Right lobe of liver (tissue), 4 donors: ENCODE data around the gene EMD.

Experiments used
- POLR2A ChIP-seq: fragments of 450-650 bp; IDR thresholded peaks from one replicate; pipeline ENCODE4 v1.6.1; 2017; ENCODE audit warnings: antibody characterized with exemption, mild to moderate bottlenecking
- TF ChIP-seq, protein P1 (sequence below), 4 donors: fragments of 200-600 bp in 3 of 4; fragments of 450-650 bp in 1 of 4; IDR thresholded peaks; one replicate each; pipeline versions ENCODE4 v1.5.1 to v1.8.0; 2016 to 2022; ENCODE audit warnings: antibody characterized with exemption in 4 of 4, mild to moderate bottlenecking in 2 of 4
- donor health status: DM: no; HTN: no; CAD: no.
- donor health status: DM: no; HTN: no; CAD: no.
- donor health status: DM: no; HTN: yes; CAD: no.

DNA sequence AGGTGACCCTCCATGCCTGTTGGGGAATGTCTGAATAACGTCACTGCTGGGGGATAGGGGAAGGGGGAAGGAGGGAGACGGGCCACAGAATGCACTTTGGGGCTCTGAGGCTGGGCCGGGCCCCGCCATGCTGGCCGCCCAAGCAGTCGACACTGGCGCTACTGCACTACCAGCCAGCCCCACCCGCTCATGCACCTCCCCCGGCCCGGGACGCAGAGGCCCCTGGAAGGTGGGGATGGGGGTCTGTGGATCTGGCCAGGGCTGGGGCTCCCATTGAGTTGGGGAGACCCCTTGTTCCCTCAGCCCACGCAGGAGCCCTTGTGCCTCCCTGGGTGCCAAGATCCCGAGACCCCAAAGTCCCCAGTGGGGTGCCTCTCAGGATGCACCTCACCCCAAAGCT lies 22.5 kb upstream of the EMD start:
- TF ChIP-seq, protein P1, sequence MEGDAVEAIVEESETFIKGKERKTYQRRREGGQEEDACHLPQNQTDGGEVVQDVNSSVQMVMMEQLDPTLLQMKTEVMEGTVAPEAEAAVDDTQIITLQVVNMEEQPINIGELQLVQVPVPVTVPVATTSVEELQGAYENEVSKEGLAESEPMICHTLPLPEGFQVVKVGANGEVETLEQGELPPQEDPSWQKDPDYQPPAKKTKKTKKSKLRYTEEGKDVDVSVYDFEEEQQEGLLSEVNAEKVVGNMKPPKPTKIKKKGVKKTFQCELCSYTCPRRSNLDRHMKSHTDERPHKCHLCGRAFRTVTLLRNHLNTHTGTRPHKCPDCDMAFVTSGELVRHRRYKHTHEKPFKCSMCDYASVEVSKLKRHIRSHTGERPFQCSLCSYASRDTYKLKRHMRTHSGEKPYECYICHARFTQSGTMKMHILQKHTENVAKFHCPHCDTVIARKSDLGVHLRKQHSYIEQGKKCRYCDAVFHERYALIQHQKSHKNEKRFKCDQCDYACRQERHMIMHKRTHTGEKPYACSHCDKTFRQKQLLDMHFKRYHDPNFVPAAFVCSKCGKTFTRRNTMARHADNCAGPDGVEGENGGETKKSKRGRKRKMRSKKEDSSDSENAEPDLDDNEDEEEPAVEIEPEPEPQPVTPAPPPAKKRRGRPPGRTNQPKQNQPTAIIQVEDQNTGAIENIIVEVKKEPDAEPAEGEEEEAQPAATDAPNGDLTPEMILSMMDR (IDR thresholded peaks at IDR 0.05), result no peak
- TF ChIP-seq POLR2A, result no peak
